HCT116 (cell line): ENCODE measurements around the gene GMCL1. TPM values are rescaled to one million over a fixed set of nuclear protein-coding genes. Genes with fewer than 3 reads are reported as not detected.

Experiments
- ATAC-seq: fragments of 200-7000 bp; cut with Tn5 transposase; 2 replicates; pipeline ENCODE4 v1.9.1; 2020; ENCODE audit warnings: mild to moderate bottlenecking, moderate library complexity
- BruUV-seq: library from RNA; stranded (reverse); fragments of 400-500 nt; replicated peaks from 2 replicates; lab custom pipeline; 2021; lab: Mats Ljungman, UMichigan
- CTCF ChIA-PET: fragments of 300-600 bp; sonication (Branson Sonifier 250); formaldehyde crosslinking; loops from one replicate; lab custom pipeline; 2021; ENCODE audit warnings: antibody characterized with exemption; lab: Charles Lee
- POLR2A ChIA-PET: fragments of 300-600, 350-600 bp; sonication (Branson Sonifier 250); formaldehyde crosslinking; loops from one replicate; lab custom pipeline; 2021; ENCODE audit warnings: antibody characterized with exemption; lab: Charles Lee
- RAD21 ChIA-PET, 2 experiments: fragments of 300-600 bp; sonication (Branson Sonifier 250); formaldehyde crosslinking; loops; one replicate each; lab custom pipeline; 2023; ENCODE audit warnings: low total read pairs in 2 of 2; ENCODE audit not compliant: uncharacterized antibody in 2 of 2, unreplicated experiment in 2 of 2, low non-redundant PET in 1 of 2; lab: Charles Lee
- DNase-seq: peaks from one replicate; pipeline ENCODE4 v3.0.0-alpha.2; 2010; ENCODE audit warnings: low read depth, low spot score
- H2AFZ ChIP-seq: fragments of 200-600 bp; shearing (Covaris generic), sonication (generic); 2 replicates; pipeline ENCODE4 v1.6.1; 2017; ENCODE audit warnings: low read depth, mixed run types, mixed read lengths, antibody characterized with exemption, low read length; ENCODE audit not compliant: poor library complexity, severe bottlenecking
- H3K27ac ChIP-seq: 2 replicates; pipeline ENCODE4 v1.5.1; 2012; ENCODE audit warnings: low read depth, low read length
- H3K27me3 ChIP-seq: fragments of 200-600 bp; sonication (generic); 2 replicates; pipeline ENCODE4 v1.6.1; 2016; ENCODE audit warnings: mixed run types, low read length, mixed read lengths; ENCODE audit not compliant: insufficient read depth
- H3K36me3 ChIP-seq, 2 experiments: fragments of 200-500 bp in 1 of 2; fragments of 200-600 bp in 1 of 2; sonication (Bioruptor generic) in 1 of 2; sonication (generic) in 1 of 2; 2 replicates each; pipeline versions ENCODE4 v1.5.1 to v1.6.1; 2014 to 2016; ENCODE audit warnings: low read length in 2 of 2, inconsistent platforms in 1 of 2, mixed read lengths in 1 of 2, mixed run types in 1 of 2; ENCODE audit not compliant: insufficient read depth in 2 of 2, control insufficient read depth in 1 of 2
- H3K4me1 ChIP-seq, 2 experiments: fragments of 200-600 bp in 1 of 2; sonication (generic) in 1 of 2; 2 replicates each; pipeline versions ENCODE4 v1.5.1 to v1.6.1; 2012 to 2017; ENCODE audit warnings: low read length in 2 of 2, inconsistent platforms in 1 of 2, mild to moderate bottlenecking in 1 of 2, mixed read lengths in 1 of 2, mixed run types in 1 of 2, moderate library complexity in 1 of 2; ENCODE audit not compliant: insufficient read depth in 2 of 2, control insufficient read depth in 1 of 2
- H3K4me2 ChIP-seq: fragments of 200-600 bp; sonication (generic); 2 replicates; pipeline ENCODE4 v1.6.1; 2017; ENCODE audit warnings: mixed run types, low read length, mixed read lengths
- H3K4me3 ChIP-seq, 2 experiments: fragments of 200-600 bp in 1 of 2; sonication (generic) in 1 of 2; replicated peaks in 1 of 2; 2 replicates each; pipeline ENCODE4 v1.5.1; 2011 to 2016; ENCODE audit warnings: low read length in 2 of 2, control low read depth in 1 of 2, low read depth in 1 of 2, mild to moderate bottlenecking in 1 of 2, mixed read lengths in 1 of 2, mixed run types in 1 of 2
- H3K79me2 ChIP-seq: fragments of 200-600 bp; sonication (generic); 2 replicates; pipeline ENCODE4 v1.6.1; 2017; ENCODE audit warnings: mild to moderate bottlenecking, mixed run types, low read length, moderate library complexity, mixed read lengths; ENCODE audit not compliant: insufficient read depth
- H3K9ac ChIP-seq: fragments of 200-600 bp; sonication (generic); 2 replicates; pipeline ENCODE4 v1.6.1; 2016; ENCODE audit warnings: low read length, mixed read lengths
- H3K9me2 ChIP-seq: fragments of 200-600 bp; sonication (generic), shearing (Covaris generic); 2 replicates; pipeline ENCODE4 v1.6.1; 2017; ENCODE audit warnings: mixed run types, mild to moderate bottlenecking, moderate library complexity; ENCODE audit not compliant: insufficient read depth
- H3K9me3 ChIP-seq, 2 experiments: fragments of 200-500 bp in 1 of 2; fragments of 200-600 bp in 1 of 2; sonication (Bioruptor generic) in 1 of 2; sonication (generic) in 1 of 2; 2 replicates each; pipeline ENCODE4 v1.6.1; 2014 to 2017; ENCODE audit warnings: low read length in 2 of 2, mixed read lengths in 2 of 2, inconsistent platforms in 1 of 2, low read depth in 1 of 2, mild to moderate bottlenecking in 1 of 2, mixed run types in 1 of 2, moderate library complexity in 1 of 2; ENCODE audit not compliant: control insufficient read depth in 1 of 2, insufficient read depth in 1 of 2
- H4K20me1 ChIP-seq: fragments of 200-600 bp; sonication (generic), shearing (Covaris generic); 2 replicates; pipeline ENCODE4 v1.6.1; 2017; ENCODE audit warnings: mixed run types, mild to moderate bottlenecking, moderate library complexity; ENCODE audit not compliant: insufficient read depth
- ATF3 ChIP-seq: IDR thresholded peaks from 2 replicates; pipeline ENCODE4 v1.6.1; 2012
- CBX3 ChIP-seq: IDR thresholded peaks from 2 replicates; pipeline ENCODE4 v1.6.1; 2012; ENCODE audit warnings: low read depth
- CTCF ChIP-seq, 3 experiments: fragments of 200-600 bp in 1 of 3; sonication (generic) in 1 of 3; IDR thresholded peaks in 2 of 3; conservative IDR thresholded peaks in 1 of 3; 2 replicates each; pipeline ENCODE4 v1.5.1; 2012 to 2017; ENCODE audit warnings: low read depth in 2 of 3, low read length in 2 of 3, antibody characterized with exemption in 1 of 3, borderline replicate concordance in 1 of 3, control low read depth in 1 of 3, mild to moderate bottlenecking in 1 of 3, mixed read lengths in 1 of 3, mixed run types in 1 of 3, moderate library complexity in 1 of 3; ENCODE audit not compliant: insufficient read depth in 1 of 3
- EGR1 ChIP-seq: IDR thresholded peaks from 2 replicates; pipeline ENCODE4 v1.6.1; 2012; ENCODE audit warnings: low read depth
- ELF1 ChIP-seq: IDR thresholded peaks from 2 replicates; pipeline ENCODE4 v1.6.1; 2012; ENCODE audit warnings: low read depth, borderline replicate concordance
- EZH2 ChIP-seq: fragments of 200-600 bp; sonication (generic); IDR thresholded peaks from 2 replicates; pipeline ENCODE4 v1.6.1; 2017; ENCODE audit warnings: antibody characterized with exemption, mixed run types
- FOSL1 ChIP-seq: IDR thresholded peaks from 2 replicates; pipeline ENCODE4 v1.6.1; 2012; ENCODE audit warnings: low read depth
- JUND ChIP-seq: IDR thresholded peaks from 2 replicates; pipeline ENCODE4 v1.6.1; 2012
- MAX ChIP-seq: IDR thresholded peaks from 2 replicates; pipeline ENCODE4 v1.6.1; 2012
- POLR2AphosphoS5 ChIP-seq: IDR thresholded peaks from 2 replicates; pipeline ENCODE4 v1.6.1; 2011; ENCODE audit warnings: mild to moderate bottlenecking, low read depth, low read length, moderate library complexity
- REST ChIP-seq: IDR thresholded peaks from 2 replicates; pipeline ENCODE4 v1.6.1; 2012; ENCODE audit warnings: low read depth
- SIN3A ChIP-seq: IDR thresholded peaks from 2 replicates; pipeline ENCODE4 v1.6.1; 2012; ENCODE audit warnings: low read depth
- SP1 ChIP-seq: IDR thresholded peaks from 2 replicates; pipeline ENCODE4 v1.6.1; 2012; ENCODE audit warnings: low read depth
- SRF ChIP-seq: IDR thresholded peaks from 2 replicates; pipeline ENCODE4 v1.6.1; 2012; ENCODE audit warnings: low read depth
- TCF7L2 ChIP-seq: IDR thresholded peaks from 2 replicates; pipeline ENCODE4 v1.7.0; 2011; ENCODE audit warnings: borderline replicate concordance, inconsistent platforms; ENCODE audit not compliant: insufficient read depth, insufficient read length; ENCODE audit errors: extremely low read depth
- YY1 ChIP-seq: IDR thresholded peaks from 2 replicates; pipeline ENCODE4 v1.6.1; 2011; ENCODE audit warnings: low read length, low read depth, moderate library complexity, mild to moderate bottlenecking; ENCODE audit not compliant: insufficient replicate concordance; ENCODE audit errors: extremely low read depth
- ZFX ChIP-seq: fragments of 450-650 bp; IDR thresholded peaks from 2 replicates; pipeline ENCODE4 v1.6.1; 2017
- ZNF274 ChIP-seq: fragments of 200-500 bp; sonication (Bioruptor generic); IDR thresholded peaks from 2 replicates; pipeline ENCODE4 v1.6.1; 2014; ENCODE audit warnings: mild to moderate bottlenecking, low read depth, low read length, inconsistent platforms
- intact Hi-C: fragments of 100-400 bp; cut with micrococcal nuclease; formaldehyde crosslinking; loops from 2 replicates; pipeline ENCODE4 v1.10.0; 2022
- total RNA-seq: library from RNA; stranded (reverse); gene quantifications from one replicate; pipeline ENCODE4 v1.2.1, GENCODE V29; 2021; ENCODE audit not compliant: unreplicated experiment

GMCL1 gene
- total RNA-seq, 1 experiment from 2014 or later, result 16.7 TPM

- RAD21 ChIA-PET, result no interaction called here
- Histone ChIP-seq H3K79me2 (no peaks in the 10 kb centered on the region), H3K27me3 (no peaks in the 10 kb centered on the region), H2AFZ (no peak overlapping the region), H3K9ac (no peak overlapping the region), H3K4me2 (no peak overlapping the region), H3K36me3 (no peaks in the 10 kb centered on the region), H3K27ac (no peak overlapping the region), H3K4me3 (no peak overlapping the region), H3K9me3 (no peaks in the 10 kb centered on the region), H3K9me2 (no peaks in the 10 kb centered on the region), H3K4me1 (peaks cover 17% of the 10 kb centered on the region in 2 experiments), H4K20me1 (no peaks in the 10 kb centered on the region)
- CTCF ChIA-PET, result no interaction called here
- ATAC-seq (no peak), DNase-seq (no peak)
- TF ChIP-seq YY1 (no peak), JUND (no peak), ATF3 (no peak), SP1 (no peak), SRF (no peak), TCF7L2 (no peak), ELF1 (no peak), ZFX (no peak), EZH2 (no peak), REST (no peak), CTCF (IDR thresholded peaks at IDR 0.05 in 2 of 3, conservative IDR thresholded peaks at IDR 0.05 in 1 of 3; ENCODE audit: borderline replicate concordance in 1 of 3, insufficient read depth in 1 of 3, low read depth in 2 of 3, low read length in 2 of 3) (no peak), ZNF274 (no peak), POLR2AphosphoS5 (no peak), CBX3 (no peak), FOSL1 (no peak), SIN3A (no peak), EGR1 (no peak), MAX (no peak)
- intact Hi-C loops, result no loop called here
- POLR2A ChIA-PET, result no interaction called here
- no TSS peak for BruUV-seq
Observed at GRCh38 chr2:69785358-69785757, 44.1 kb upstream of the GMCL1 start.
